HepG2 (cell line): Measurements from ENCODE around the gene VARS1. TPM values are rescaled to one million over a fixed set of nuclear protein-coding genes. Genes with fewer than 3 reads are reported as not detected.

ENCODE experiments used
- BATF2 ChIP-seq: sonication (generic); formaldehyde crosslinking; IDR thresholded peaks from 2 replicates; pipeline ENCODE4 v1.8.0; 2022; ENCODE audit warnings: mild to moderate bottlenecking, missing genetic modification reagents, moderate library complexity
- BCL3 ChIP-seq: sonication (generic); formaldehyde crosslinking; IDR thresholded peaks from 2 replicates; pipeline ENCODE4 v1.5.1; 2020; ENCODE audit warnings: mild to moderate bottlenecking, missing genetic modification reagents, moderate library complexity
- CTCF ChIP-seq: sonication (generic); formaldehyde crosslinking; IDR thresholded peaks from 2 replicates; pipeline ENCODE4 v1.5.0; 2020; ENCODE audit warnings: mild to moderate bottlenecking, missing genetic modification reagents, moderate library complexity
- HOMEZ ChIP-seq: IDR thresholded peaks from 2 replicates; pipeline ENCODE4 v1.6.1; 2016; ENCODE audit warnings: low read depth
- KLF9 ChIP-seq: IDR thresholded peaks from 2 replicates; pipeline ENCODE4 v1.6.1; 2016; ENCODE audit warnings: low read depth
- NR2C2 ChIP-seq: sonication (generic); formaldehyde crosslinking; IDR thresholded peaks from 2 replicates; pipeline ENCODE4 v1.4.0; 2020; ENCODE audit warnings: missing genetic modification reagents, mild to moderate bottlenecking, moderate library complexity, borderline replicate concordance
- RBFOX2 ChIP-seq: fragments of 200-400 bp; formaldehyde crosslinking; IDR thresholded peaks from 2 replicates; pipeline ENCODE4 v1.6.1; 2017; ENCODE audit warnings: low read depth, mild to moderate bottlenecking, low read length
- RCOR2 ChIP-seq: IDR thresholded peaks from 2 replicates; pipeline ENCODE4 v1.6.1; 2016; ENCODE audit warnings: missing biosample characterization, missing genetic modification reagents
- SCMH1 ChIP-seq: sonication (generic); formaldehyde crosslinking; IDR thresholded peaks from 2 replicates; pipeline ENCODE4 v1.9.0; 2021; ENCODE audit warnings: missing genetic modification reagents, mild to moderate bottlenecking, borderline replicate concordance
- SP2 ChIP-seq: sonication (generic); formaldehyde crosslinking; IDR thresholded peaks from 2 replicates; pipeline ENCODE4 v1.5.1; 2020; ENCODE audit warnings: mild to moderate bottlenecking, missing genetic modification reagents
- ZNF124 ChIP-seq: sonication (generic); formaldehyde crosslinking; IDR thresholded peaks from 2 replicates; pipeline ENCODE4 v1.4.0; 2020; ENCODE audit warnings: missing genetic modification reagents
- polyA plus RNA-seq, 8 experiments: library from polyadenylated mRNA; depleted of rRNA in 3 of 8; stranded (reverse) in 7 of 8; unstranded in 1 of 8; fragments of >200 nt; fragmentation: Illumina TruSeq in 4 of 8; extraction: Trizol in 4 of 8; gene quantifications; 2 replicates each; pipeline versions ENCODE4 v1.2.1 to v1.2.3, GENCODE V29; 2011 to 2016; ENCODE audit warnings: low read depth in 4 of 8, missing spikeins in 1 of 8, mixed read lengths in 1 of 8; ENCODE audit not compliant: insufficient read depth in 1 of 8
- total RNA-seq, 5 experiments: library from RNA; depleted of rRNA; stranded (reverse); fragments of >200 nt; fragmentation: Illumina TruSeq; extraction: Trizol; gene quantifications; 2 replicates each; pipeline ENCODE4 v1.2.3, GENCODE V29; 2016; ENCODE audit warnings: low read depth in 1 of 5
- TF ChIP-seq, protein P1 (sequence below): sonication (generic); formaldehyde crosslinking; IDR thresholded peaks from 2 replicates; pipeline ENCODE4 v1.4.0; 2020; ENCODE audit warnings: missing genetic modification reagents, borderline replicate concordance
- TF ChIP-seq, protein P2 (sequence below): sonication (generic); formaldehyde crosslinking; IDR thresholded peaks from 2 replicates; pipeline ENCODE4 v1.8.0; 2022; ENCODE audit warnings: missing genetic modification reagents, mild to moderate bottlenecking, borderline replicate concordance
- TF ChIP-seq, protein P3 (sequence below): sonication (generic); formaldehyde crosslinking; conservative IDR thresholded peaks from 2 replicates; pipeline ENCODE4 v1.5.0; 2020; ENCODE audit warnings: missing genetic modification reagents

VARS1 gene
- total and polyA plus RNA-seq, 2 of the 13 experiments (the other 11 are each of a cell fraction or from before 2014, with no cell fraction given): 14.7 to 56.1 TPM

DNA sequence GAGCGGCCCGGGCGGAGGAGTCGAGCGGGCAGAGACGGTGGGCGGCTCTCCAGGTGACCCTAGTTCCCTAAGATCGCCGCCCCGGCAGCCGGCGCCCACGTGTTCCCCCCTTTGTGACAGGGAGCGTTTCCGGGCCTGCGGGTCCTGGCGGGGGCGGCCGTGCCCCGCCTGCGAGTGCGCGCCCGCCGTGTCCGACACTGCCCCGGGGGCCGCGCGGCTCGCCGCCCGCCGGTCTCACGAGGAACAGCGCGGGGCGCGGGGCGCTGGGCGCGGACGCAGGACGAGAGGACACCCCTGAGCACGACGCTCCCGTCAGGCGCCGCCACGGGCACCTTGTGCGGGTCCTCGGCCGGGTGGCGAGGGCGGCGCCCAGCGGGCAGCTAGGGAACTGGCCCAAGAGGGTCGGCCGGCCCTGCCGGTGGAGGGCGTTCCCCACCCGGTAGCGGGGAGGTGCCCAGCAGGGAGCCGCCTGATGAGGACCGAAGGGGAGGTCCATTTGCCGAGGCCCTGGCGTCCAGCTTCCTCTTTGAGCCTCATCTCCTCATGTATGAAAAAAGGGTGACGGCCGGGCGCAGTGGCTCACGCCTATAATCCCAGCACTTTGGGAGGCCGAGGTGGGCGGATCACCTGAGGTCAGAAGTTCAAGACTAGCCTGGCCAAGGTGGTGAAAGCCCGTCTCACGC is at the start of gene VARS1 (continued):
- TF ChIP-seq, protein P1, sequence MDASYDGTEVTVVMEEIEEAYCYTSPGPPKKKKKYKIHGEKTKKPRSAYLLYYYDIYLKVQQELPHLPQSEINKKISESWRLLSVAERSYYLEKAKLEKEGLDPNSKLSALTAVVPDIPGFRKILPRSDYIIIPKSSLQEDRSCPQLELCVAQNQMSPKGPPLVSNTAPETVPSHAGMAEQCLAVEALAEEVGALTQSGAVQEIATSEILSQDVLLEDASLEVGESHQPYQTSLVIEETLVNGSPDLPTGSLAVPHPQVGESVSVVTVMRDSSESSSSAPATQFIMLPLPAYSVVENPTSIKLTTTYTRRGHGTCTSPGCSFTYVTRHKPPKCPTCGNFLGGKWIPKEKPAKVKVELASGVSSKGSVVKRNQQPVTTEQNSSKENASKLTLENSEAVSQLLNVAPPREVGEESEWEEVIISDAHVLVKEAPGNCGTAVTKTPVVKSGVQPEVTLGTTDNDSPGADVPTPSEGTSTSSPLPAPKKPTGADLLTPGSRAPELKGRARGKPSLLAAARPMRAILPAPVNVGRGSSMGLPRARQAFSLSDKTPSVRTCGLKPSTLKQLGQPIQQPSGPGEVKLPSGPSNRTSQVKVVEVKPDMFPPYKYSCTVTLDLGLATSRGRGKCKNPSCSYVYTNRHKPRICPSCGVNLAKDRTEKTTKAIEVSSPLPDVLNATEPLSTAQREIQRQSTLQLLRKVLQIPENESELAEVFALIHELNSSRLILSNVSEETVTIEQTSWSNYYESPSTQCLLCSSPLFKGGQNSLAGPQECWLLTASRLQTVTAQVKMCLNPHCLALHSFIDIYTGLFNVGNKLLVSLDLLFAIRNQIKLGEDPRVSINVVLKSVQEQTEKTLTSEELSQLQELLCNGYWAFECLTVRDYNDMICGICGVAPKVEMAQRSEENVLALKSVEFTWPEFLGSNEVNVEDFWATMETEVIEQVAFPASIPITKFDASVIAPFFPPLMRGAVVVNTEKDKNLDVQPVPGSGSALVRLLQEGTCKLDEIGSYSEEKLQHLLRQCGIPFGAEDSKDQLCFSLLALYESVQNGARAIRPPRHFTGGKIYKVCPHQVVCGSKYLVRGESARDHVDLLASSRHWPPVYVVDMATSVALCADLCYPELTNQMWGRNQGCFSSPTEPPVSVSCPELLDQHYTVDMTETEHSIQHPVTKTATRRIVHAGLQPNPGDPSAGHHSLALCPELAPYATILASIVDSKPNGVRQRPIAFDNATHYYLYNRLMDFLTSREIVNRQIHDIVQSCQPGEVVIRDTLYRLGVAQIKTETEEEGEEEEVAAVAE (CRISPR knock-in tag): no peak
- TF ChIP-seq HOMEZ (CRISPR knock-in tag): peak; percentile 33; the same call in 1 of the 2 replicates
- no peak; the same call in 1 of the 2 replicates for TF ChIP-seq ZNF124 (CRISPR knock-in tag)
- TF ChIP-seq BATF2: no peak; the same call in 1 of the 2 replicates
- TF ChIP-seq CTCF (CRISPR knock-in tag): peak; percentile 98
- TF ChIP-seq, protein P2, sequence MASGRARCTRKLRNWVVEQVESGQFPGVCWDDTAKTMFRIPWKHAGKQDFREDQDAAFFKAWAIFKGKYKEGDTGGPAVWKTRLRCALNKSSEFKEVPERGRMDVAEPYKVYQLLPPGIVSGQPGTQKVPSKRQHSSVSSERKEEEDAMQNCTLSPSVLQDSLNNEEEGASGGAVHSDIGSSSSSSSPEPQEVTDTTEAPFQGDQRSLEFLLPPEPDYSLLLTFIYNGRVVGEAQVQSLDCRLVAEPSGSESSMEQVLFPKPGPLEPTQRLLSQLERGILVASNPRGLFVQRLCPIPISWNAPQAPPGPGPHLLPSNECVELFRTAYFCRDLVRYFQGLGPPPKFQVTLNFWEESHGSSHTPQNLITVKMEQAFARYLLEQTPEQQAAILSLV: no peak; the same call in 1 of the 2 replicates
- TF ChIP-seq BCL3 (CRISPR knock-in tag): peak; percentile 75
- TF ChIP-seq SP2: peak; percentile 17; the same call in 1 of the 2 replicates
- peak; percentile 84 for TF ChIP-seq NR2C2
- TF ChIP-seq KLF9: peak; percentile 40; the same call in 1 of the 2 replicates
- TF ChIP-seq RBFOX2: peak; percentile 77
- no peak for TF ChIP-seq SCMH1 (CRISPR knock-in tag)
- TF ChIP-seq RCOR2: peak; percentile 59; the same call in 1 of the 2 replicates
- TF ChIP-seq, protein P3, sequence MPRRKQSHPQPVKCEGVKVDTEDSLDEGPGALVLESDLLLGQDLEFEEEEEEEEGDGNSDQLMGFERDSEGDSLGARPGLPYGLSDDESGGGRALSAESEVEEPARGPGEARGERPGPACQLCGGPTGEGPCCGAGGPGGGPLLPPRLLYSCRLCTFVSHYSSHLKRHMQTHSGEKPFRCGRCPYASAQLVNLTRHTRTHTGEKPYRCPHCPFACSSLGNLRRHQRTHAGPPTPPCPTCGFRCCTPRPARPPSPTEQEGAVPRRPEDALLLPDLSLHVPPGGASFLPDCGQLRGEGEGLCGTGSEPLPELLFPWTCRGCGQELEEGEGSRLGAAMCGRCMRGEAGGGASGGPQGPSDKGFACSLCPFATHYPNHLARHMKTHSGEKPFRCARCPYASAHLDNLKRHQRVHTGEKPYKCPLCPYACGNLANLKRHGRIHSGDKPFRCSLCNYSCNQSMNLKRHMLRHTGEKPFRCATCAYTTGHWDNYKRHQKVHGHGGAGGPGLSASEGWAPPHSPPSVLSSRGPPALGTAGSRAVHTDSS: no peak
